ENCODE data around the gene TTC28. TPM values are rescaled to one million over a fixed set of nuclear protein-coding genes. Genes with fewer than 3 reads are reported as not detected.

Gene TTC28
- total RNA-seq, 1 donor from 2014 or later: 1.3 TPM

- Histone ChIP-seq H3K27me3 (ENCODE audit: control insufficient read depth, insufficient read depth, low read length) (no peaks in the 10 kb centered on the region), H3K36me3 (ENCODE audit: control insufficient read depth, insufficient read depth, low read length) (no peaks in the 10 kb centered on the region), H3K4me3 (ENCODE audit: low read depth, low read length) (no peak overlapping the region)
- FAIRE-seq (no peak), DNase-seq (ENCODE audit: low read depth) (no peak)
- no peak for TF ChIP-seq CTCF (IDR thresholded peaks at IDR 0.05; ENCODE audit: insufficient read depth, low read length, severe bottlenecking)
These were observed 268.5 kb downstream of the TTC28 start for GRCh38 chr22:28411125-28411524.

GRCh38 chr22:28410050-28410816, 269.4 kb downstream of the TTC28 start:
- DNase-seq (ENCODE audit: low read depth): no peak
- no peak for FAIRE-seq
- TF ChIP-seq CTCF (IDR thresholded peaks at IDR 0.05; ENCODE audit: insufficient read depth, low read length, severe bottlenecking): no peak
- H3K36me3 ChIP-seq (ENCODE audit: control insufficient read depth, insufficient read depth, low read length): no peaks in the 10 kb centered on the region
- H3K4me3 ChIP-seq (ENCODE audit: low read depth, low read length): no peak overlapping the region
- no peaks in the 10 kb centered on the region for H3K27me3 ChIP-seq (ENCODE audit: control insufficient read depth, insufficient read depth, low read length)

GRCh38 chr22:28408709-28409108, 270.9 kb downstream of the TTC28 start:
- H3K36me3 ChIP-seq (ENCODE audit: control insufficient read depth, insufficient read depth, low read length): no peaks in the 10 kb centered on the region
- no peak for DNase-seq (ENCODE audit: low read depth)
- no peaks in the 10 kb centered on the region for H3K27me3 ChIP-seq (ENCODE audit: control insufficient read depth, insufficient read depth, low read length)
- TF ChIP-seq CTCF (IDR thresholded peaks at IDR 0.05; ENCODE audit: insufficient read depth, low read length, severe bottlenecking): no peak
- H3K4me3 ChIP-seq (ENCODE audit: low read depth, low read length): no peak overlapping the region
- no peak for FAIRE-seq

GRCh38 chr22:28407645-28408044, 272.0 kb downstream of the TTC28 start:
- Histone ChIP-seq H3K27me3 (ENCODE audit: control insufficient read depth, insufficient read depth, low read length) (no peaks in the 10 kb centered on the region), H3K4me3 (ENCODE audit: low read depth, low read length) (no peak overlapping the region), H3K36me3 (ENCODE audit: control insufficient read depth, insufficient read depth, low read length) (no peaks in the 10 kb centered on the region)
- TF ChIP-seq CTCF (IDR thresholded peaks at IDR 0.05; ENCODE audit: insufficient read depth, low read length, severe bottlenecking): no peak
- FAIRE-seq (no peak), DNase-seq (ENCODE audit: low read depth) (no peak)

- TF ChIP-seq CTCF (IDR thresholded peaks at IDR 0.05; ENCODE audit: insufficient read depth, low read length, severe bottlenecking): no peak
- DNase-seq (ENCODE audit: low read depth) (no peak), FAIRE-seq (no peak)
- Histone ChIP-seq H3K36me3 (ENCODE audit: control insufficient read depth, insufficient read depth, low read length) (no peaks in the 10 kb centered on the region), H3K4me3 (ENCODE audit: low read depth, low read length) (no peak overlapping the region), H3K27me3 (ENCODE audit: control insufficient read depth, insufficient read depth, low read length) (no peaks in the 10 kb centered on the region)
These were observed 273.4 kb downstream of the TTC28 start for GRCh38 chr22:28406246-28406645.

- H3K36me3 ChIP-seq (ENCODE audit: control insufficient read depth, insufficient read depth, low read length): no peaks in the 10 kb centered on the region
- no peak for FAIRE-seq
- TF ChIP-seq CTCF (IDR thresholded peaks at IDR 0.05; ENCODE audit: insufficient read depth, low read length, severe bottlenecking): no peak
These were observed 274.1 kb downstream of the TTC28 start for GRCh38 chr22:28405588-28405987.

More at GRCh38 chr22:28405588-28405987, 274.1 kb downstream of the TTC28 start:
- Histone ChIP-seq H3K4me3 (ENCODE audit: low read depth, low read length) (no peak overlapping the region), H3K27me3 (ENCODE audit: control insufficient read depth, insufficient read depth, low read length) (no peaks in the 10 kb centered on the region)
- DNase-seq (ENCODE audit: low read depth): no peak

Measured in bronchial epithelial cell (primary cell).